Measurements from ENCODE around the gene TDRD7.

DNA sequence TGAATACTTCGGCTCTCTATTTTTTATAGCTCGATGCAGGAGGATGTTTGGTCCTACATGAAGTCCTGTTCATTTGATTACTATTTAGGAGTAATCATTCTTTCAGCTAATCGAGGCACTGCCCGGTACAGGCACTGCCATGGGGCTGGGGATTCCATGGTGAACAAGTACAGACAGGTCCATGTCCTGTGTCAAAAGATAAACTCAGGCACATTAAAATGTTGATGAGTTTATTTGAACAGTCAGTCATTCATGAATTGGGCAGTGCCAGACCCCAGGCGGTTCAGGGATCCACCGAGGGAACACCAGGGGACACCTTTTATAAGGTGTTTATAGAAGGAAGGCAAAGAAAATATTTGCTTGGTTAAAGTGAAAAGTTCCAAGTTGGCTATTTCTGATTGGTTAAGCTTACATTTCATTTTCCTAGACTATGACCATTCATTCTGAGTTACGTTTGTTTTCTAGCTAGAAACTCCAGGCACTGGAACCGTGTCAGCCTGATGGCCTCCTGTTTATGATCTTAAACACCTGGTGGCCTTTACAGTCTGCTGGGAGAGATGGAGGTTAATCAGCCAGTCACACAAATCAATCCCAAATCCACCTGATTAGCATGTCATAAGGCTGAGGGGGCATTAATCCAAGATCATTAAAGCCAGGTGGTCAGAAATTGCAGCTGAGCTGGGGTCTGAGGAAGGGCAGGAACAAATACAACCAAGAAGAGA lies 47.0 kb upstream of the TDRD7 start:
- TF ChIP-seq POLR2AphosphoS5 (IDR thresholded peaks at IDR 0.05; ENCODE audit: low read depth, low read length) = no peak
- TF ChIP-seq, protein P1, sequence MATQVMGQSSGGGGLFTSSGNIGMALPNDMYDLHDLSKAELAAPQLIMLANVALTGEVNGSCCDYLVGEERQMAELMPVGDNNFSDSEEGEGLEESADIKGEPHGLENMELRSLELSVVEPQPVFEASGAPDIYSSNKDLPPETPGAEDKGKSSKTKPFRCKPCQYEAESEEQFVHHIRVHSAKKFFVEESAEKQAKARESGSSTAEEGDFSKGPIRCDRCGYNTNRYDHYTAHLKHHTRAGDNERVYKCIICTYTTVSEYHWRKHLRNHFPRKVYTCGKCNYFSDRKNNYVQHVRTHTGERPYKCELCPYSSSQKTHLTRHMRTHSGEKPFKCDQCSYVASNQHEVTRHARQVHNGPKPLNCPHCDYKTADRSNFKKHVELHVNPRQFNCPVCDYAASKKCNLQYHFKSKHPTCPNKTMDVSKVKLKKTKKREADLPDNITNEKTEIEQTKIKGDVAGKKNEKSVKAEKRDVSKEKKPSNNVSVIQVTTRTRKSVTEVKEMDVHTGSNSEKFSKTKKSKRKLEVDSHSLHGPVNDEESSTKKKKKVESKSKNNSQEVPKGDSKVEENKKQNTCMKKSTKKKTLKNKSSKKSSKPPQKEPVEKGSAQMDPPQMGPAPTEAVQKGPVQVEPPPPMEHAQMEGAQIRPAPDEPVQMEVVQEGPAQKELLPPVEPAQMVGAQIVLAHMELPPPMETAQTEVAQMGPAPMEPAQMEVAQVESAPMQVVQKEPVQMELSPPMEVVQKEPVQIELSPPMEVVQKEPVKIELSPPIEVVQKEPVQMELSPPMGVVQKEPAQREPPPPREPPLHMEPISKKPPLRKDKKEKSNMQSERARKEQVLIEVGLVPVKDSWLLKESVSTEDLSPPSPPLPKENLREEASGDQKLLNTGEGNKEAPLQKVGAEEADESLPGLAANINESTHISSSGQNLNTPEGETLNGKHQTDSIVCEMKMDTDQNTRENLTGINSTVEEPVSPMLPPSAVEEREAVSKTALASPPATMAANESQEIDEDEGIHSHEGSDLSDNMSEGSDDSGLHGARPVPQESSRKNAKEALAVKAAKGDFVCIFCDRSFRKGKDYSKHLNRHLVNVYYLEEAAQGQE (IDR thresholded peaks at IDR 0.05; ENCODE audit: insufficient read depth in 1 of 2, low read depth in 2 of 2, low read length in 2 of 2) = no peak
